ENCODE measurements around the gene SERPINA4. TPM values are rescaled to one million over a fixed set of nuclear protein-coding genes. Genes with fewer than 3 reads are reported as not detected.

Gene SERPINA4
- total and polyA plus RNA-seq, 2 of the 8 experiments (the other 6 are each of a cell fraction or from before 2014, with no cell fraction given) = not detected

GRCh38 chr14:94541234-94541975 lies 19.8 kb upstream of the SERPINA4 start (continued):
- TF ChIP-seq HDAC2 (IDR thresholded peaks at IDR 0.05; ENCODE audit: borderline replicate concordance in 1 of 2, low read depth in 2 of 2, low read length in 2 of 2) = no peak
- no peak for TF ChIP-seq PHF8 (conservative IDR thresholded peaks at IDR 0.05; ENCODE audit: low read depth, low read length)
- TF ChIP-seq SIN3A (conservative IDR thresholded peaks at IDR 0.05 in 1 of 2, IDR thresholded peaks at IDR 0.05 in 1 of 2; ENCODE audit: low read depth in 1 of 2, low read length in 2 of 2) = no peak
- no peak for TF ChIP-seq BCL11A (IDR thresholded peaks at IDR 0.05; ENCODE audit: low read depth in 2 of 2, low read length in 2 of 2)

All from H1 (cell line).